GM21786 (cell line): Measurements from ENCODE around the gene TM2D1.
"Not testable (repeated sequence)": the region's sequence is repeated elsewhere in the genome, so short reads cannot be mapped to it uniquely, and the experiment has no call there.

ENCODE experiments used
- ATAC-seq: cut with Tn5 transposase; IDR thresholded peaks from one replicate; pipeline ENCODE4 v1.9.1; 2021; ENCODE audit not compliant: unreplicated experiment

The TM2D1 gene

GRCh38 chr1:61718996-61719663 is 5.8 kb downstream of the TM2D1 start:
- ATAC-seq: not testable (repeated sequence)

- no peak for ATAC-seq
Measured at GRCh38 chr1:61711969-61712368, 13.0 kb downstream of the TM2D1 start.

GRCh38 chr1:61711257-61711656 is 13.7 kb downstream of the TM2D1 start:
- ATAC-seq: not testable (repeated sequence)

- no peak for ATAC-seq
Measured at GRCh38 chr1:61709908-61710289, 15.0 kb downstream of the TM2D1 start.

- no peak for ATAC-seq
Measured at GRCh38 chr1:61708953-61709907, 15.7 kb downstream of the TM2D1 start.

- no peak for ATAC-seq
Measured at GRCh38 chr1:61699911-61700851, 24.8 kb downstream of the TM2D1 start.

GRCh38 chr1:61692155-61692800 is 32.7 kb downstream of the TM2D1 start:
- no peak for ATAC-seq

- no peak for ATAC-seq
Measured at GRCh38 chr1:61687901-61688300, 37.0 kb downstream of the TM2D1 start.

GRCh38 chr1:61682891-61683290 is 42.0 kb downstream of the TM2D1 start:
- no peak for ATAC-seq

- no peak for ATAC-seq
Measured at GRCh38 chr1:61680500-61680899, 44.4 kb downstream of the TM2D1 start.

GRCh38 chr1:61676881-61677280 is 48.1 kb downstream of the TM2D1 start:
- ATAC-seq: not testable (repeated sequence)

GRCh38 chr1:61674221-61674620 is 50.7 kb downstream of the TM2D1 start:
- ATAC-seq: no peak

- ATAC-seq: no peak
Measured at GRCh38 chr1:61672376-61672775, 52.6 kb downstream of the TM2D1 start.

GRCh38 chr1:61670445-61670844 is 54.5 kb downstream of the TM2D1 start:
- no peak for ATAC-seq

- no peak for ATAC-seq
Measured at GRCh38 chr1:61670016-61670415, 54.9 kb downstream of the TM2D1 start.

GRCh38 chr1:61659061-61659460 is 65.9 kb downstream of the TM2D1 start:
- ATAC-seq: no peak

GRCh38 chr1:61655453-61655852 is 69.5 kb downstream of the TM2D1 start:
- no peak for ATAC-seq

- ATAC-seq: no peak
Measured at GRCh38 chr1:61654067-61654466, 70.9 kb downstream of the TM2D1 start.

- ATAC-seq: no peak
Measured at GRCh38 chr1:61648983-61649742, 75.8 kb downstream of the TM2D1 start.

- ATAC-seq: no peak
Measured at GRCh38 chr1:61647142-61647541, 77.8 kb downstream of the TM2D1 start.
